ENCODE measurements around the gene GNPAT. TPM values are rescaled to one million over a fixed set of nuclear protein-coding genes. Genes with fewer than 3 reads are reported as not detected.
"Not testable (repeated sequence)": the region's sequence is repeated elsewhere in the genome, so short reads cannot be mapped to it uniquely, and the experiment has no call there.

GNPAT gene
- total and polyA plus RNA-seq, 2 donors: 34.1 to 57.0 TPM

- Histone ChIP-seq H3K36me3 (ENCODE audit: insufficient read depth) (no peaks in the 10 kb centered on the region), H3K27ac (ENCODE audit: low read depth) (no peak overlapping the region), H3K4me1 (ENCODE audit: insufficient read depth) (no peaks in the 10 kb centered on the region), H3K4me3 (ENCODE audit: low read depth, low read length) (no peak overlapping the region)
- WGBS: 57% methylated on average over 8 of the region's 8 CpGs
- DNase-seq (ENCODE audit: extremely low spot score): no peak
Measured at GRCh38 chr1:231206856-231207255, 34.2 kb upstream of the GNPAT start.

GRCh38 chr1:231207437-231207836 lies 33.6 kb upstream of the GNPAT start:
- H3K4me3 ChIP-seq (ENCODE audit: low read depth, low read length): no peak overlapping the region
- 72% methylated on average over 3 of the region's 3 CpGs for WGBS
- H3K27ac ChIP-seq (ENCODE audit: low read depth): no peak overlapping the region
- H3K4me1 ChIP-seq (ENCODE audit: insufficient read depth): no peaks in the 10 kb centered on the region
- no peak for DNase-seq (ENCODE audit: extremely low spot score)
- no peaks in the 10 kb centered on the region for H3K36me3 ChIP-seq (ENCODE audit: insufficient read depth)

GRCh38 chr1:231208980-231209379 lies 32.0 kb upstream of the GNPAT start:
- Histone ChIP-seq H3K27ac (ENCODE audit: low read depth) (no peak overlapping the region), H3K4me1 (ENCODE audit: insufficient read depth) (no peaks in the 10 kb centered on the region), H3K4me3 (ENCODE audit: low read depth, low read length) (no peak overlapping the region), H3K36me3 (ENCODE audit: insufficient read depth) (no peaks in the 10 kb centered on the region)
- WGBS: 94% methylated on average over 14 of the region's 14 CpGs
- no peak for DNase-seq (ENCODE audit: extremely low spot score)

- no peak overlapping the region for H3K27ac ChIP-seq (ENCODE audit: low read depth)
- H3K4me3 ChIP-seq (ENCODE audit: low read depth, low read length): no peak overlapping the region
- DNase-seq (ENCODE audit: extremely low spot score): no peak
- H3K4me1 ChIP-seq (ENCODE audit: insufficient read depth): no peaks in the 10 kb centered on the region
- no peaks in the 10 kb centered on the region for H3K36me3 ChIP-seq (ENCODE audit: insufficient read depth)
- WGBS: 89% methylated on average over 5 of the region's 5 CpGs
Measured at GRCh38 chr1:231209531-231209930, 31.5 kb upstream of the GNPAT start.

- H3K4me1 ChIP-seq (ENCODE audit: insufficient read depth): no peaks in the 10 kb centered on the region
- H3K36me3 ChIP-seq (ENCODE audit: insufficient read depth): no peaks in the 10 kb centered on the region
- no peak for DNase-seq (ENCODE audit: extremely low spot score)
- H3K27ac ChIP-seq (ENCODE audit: low read depth): no peak overlapping the region
- WGBS: 86% methylated on average over 6 of the region's 6 CpGs
- H3K4me3 ChIP-seq (ENCODE audit: low read depth, low read length): no peak overlapping the region
Measured at GRCh38 chr1:231210126-231210525, 30.9 kb upstream of the GNPAT start.

- Histone ChIP-seq H3K4me1 (ENCODE audit: insufficient read depth) (no peaks in the 10 kb centered on the region), H3K36me3 (ENCODE audit: insufficient read depth) (no peaks in the 10 kb centered on the region), H3K4me3 (ENCODE audit: low read depth, low read length) (peak overlapping the region; percentile 22), H3K27ac (ENCODE audit: low read depth) (no peak overlapping the region)
- peak; percentile 57 for DNase-seq (ENCODE audit: extremely low spot score)
- 19% methylated on average over 28 of the region's 28 CpGs for WGBS
Measured at GRCh38 chr1:231211005-231211857, 29.8 kb upstream of the GNPAT start.

- DNase-seq (ENCODE audit: extremely low spot score); H3K4me3 ChIP-seq (ENCODE audit: low read depth, low read length); H3K36me3 ChIP-seq (ENCODE audit: insufficient read depth); H3K4me1 ChIP-seq (ENCODE audit: insufficient read depth); H3K27ac ChIP-seq (ENCODE audit: low read depth): not testable (repeated sequence)
- WGBS: 49% methylated on average over 5 of the region's 5 CpGs
Measured at GRCh38 chr1:231212301-231212700, 28.7 kb upstream of the GNPAT start.

GRCh38 chr1:231213831-231214573 lies 27.0 kb upstream of the GNPAT start:
- Histone ChIP-seq H3K27ac (ENCODE audit: low read depth) (no peak overlapping the region), H3K4me3 (ENCODE audit: low read depth, low read length) (no peak overlapping the region), H3K36me3 (ENCODE audit: insufficient read depth) (no peaks in the 10 kb centered on the region), H3K4me1 (ENCODE audit: insufficient read depth) (no peaks in the 10 kb centered on the region)
- 90% methylated on average over 22 of the region's 22 CpGs for WGBS
- DNase-seq (ENCODE audit: extremely low spot score): no peak

GRCh38 chr1:231214918-231215680 lies 25.9 kb upstream of the GNPAT start:
- no peak for DNase-seq (ENCODE audit: extremely low spot score)
- Histone ChIP-seq H3K36me3 (ENCODE audit: insufficient read depth) (no peaks in the 10 kb centered on the region), H3K27ac (ENCODE audit: low read depth) (no peak overlapping the region), H3K4me3 (ENCODE audit: low read depth, low read length) (no peak overlapping the region), H3K4me1 (ENCODE audit: insufficient read depth) (no peaks in the 10 kb centered on the region)
- WGBS: 71% methylated on average over 17 of the region's 17 CpGs

GRCh38 chr1:231215681-231216385 lies 25.2 kb upstream of the GNPAT start:
- Histone ChIP-seq H3K36me3 (ENCODE audit: insufficient read depth) (no peaks in the 10 kb centered on the region), H3K4me1 (ENCODE audit: insufficient read depth) (no peaks in the 10 kb centered on the region), H3K27ac (ENCODE audit: low read depth) (no peak overlapping the region), H3K4me3 (ENCODE audit: low read depth, low read length) (no peak overlapping the region)
- DNase-seq (ENCODE audit: extremely low spot score): no peak
- WGBS: 76% methylated on average over 10 of the region's 10 CpGs

GRCh38 chr1:231216498-231216897 lies 24.5 kb upstream of the GNPAT start:
- no peaks in the 10 kb centered on the region for H3K36me3 ChIP-seq (ENCODE audit: insufficient read depth)
- H3K4me1 ChIP-seq (ENCODE audit: insufficient read depth): no peaks in the 10 kb centered on the region
- WGBS: 35% methylated on average over 4 of the region's 4 CpGs
- no peak overlapping the region for H3K27ac ChIP-seq (ENCODE audit: low read depth)
- no peak for DNase-seq (ENCODE audit: extremely low spot score)
- H3K4me3 ChIP-seq (ENCODE audit: low read depth, low read length): no peak overlapping the region

GRCh38 chr1:231217056-231217455 lies 24.0 kb upstream of the GNPAT start:
- no peak overlapping the region for H3K27ac ChIP-seq (ENCODE audit: low read depth)
- no peaks in the 10 kb centered on the region for H3K36me3 ChIP-seq (ENCODE audit: insufficient read depth)
- no peaks in the 10 kb centered on the region for H3K4me1 ChIP-seq (ENCODE audit: insufficient read depth)
- DNase-seq (ENCODE audit: extremely low spot score): no peak
- WGBS: 84% methylated on average over 11 of the region's 11 CpGs
- H3K4me3 ChIP-seq (ENCODE audit: low read depth, low read length): no peak overlapping the region

- no peaks in the 10 kb centered on the region for H3K4me1 ChIP-seq (ENCODE audit: insufficient read depth)
- WGBS: 64% methylated on average over 6 of the region's 6 CpGs
- H3K4me3 ChIP-seq (ENCODE audit: low read depth, low read length): no peak overlapping the region
- DNase-seq (ENCODE audit: extremely low spot score): no peak
- H3K36me3 ChIP-seq (ENCODE audit: insufficient read depth): no peaks in the 10 kb centered on the region
- no peak overlapping the region for H3K27ac ChIP-seq (ENCODE audit: low read depth)
Measured at GRCh38 chr1:231218078-231218477, 22.9 kb upstream of the GNPAT start.
